Breast epithelium (tissue), 3 donors: ENCODE results near the gene ETFDH.

Source experiments
- POLR2A ChIP-seq: fragments of 450-650 bp; IDR thresholded peaks from one replicate; pipeline ENCODE4 v1.6.1; 2016; ENCODE audit warnings: antibody characterized with exemption, mild to moderate bottlenecking, moderate library complexity
- POLR2AphosphoS5 ChIP-seq, 3 donors: sonication (generic); formaldehyde crosslinking; IDR thresholded peaks; one replicate each; pipeline ENCODE4 v1.6.1; 2017; ENCODE audit warnings: antibody characterized with exemption in 3 of 3
- TF ChIP-seq, protein P1 (sequence below), 3 donors: fragments of 450-650 bp; IDR thresholded peaks; one replicate each; pipeline ENCODE4 v1.5.1; 2016 to 2017; ENCODE audit warnings: antibody characterized with exemption in 3 of 3, mild to moderate bottlenecking in 3 of 3, moderate library complexity in 3 of 3

DNA sequence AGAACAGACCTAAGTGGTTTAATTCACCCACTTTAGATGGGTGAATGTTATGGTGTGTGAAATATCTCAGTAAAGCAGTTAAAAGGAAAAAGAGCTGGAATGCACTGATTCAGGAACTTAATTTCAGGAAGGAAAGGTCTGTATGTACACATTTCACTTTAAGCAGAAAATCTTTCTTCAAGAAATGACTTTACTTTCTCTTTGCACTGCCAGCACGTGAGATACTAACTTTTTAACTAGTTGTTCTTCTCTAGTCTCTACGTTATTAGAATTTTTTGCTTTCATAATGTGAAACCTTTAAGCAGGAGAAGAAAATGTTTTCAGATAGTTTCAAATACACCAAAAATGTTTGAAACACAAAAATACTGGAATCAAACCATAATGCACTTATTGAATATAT is 19.2 kb upstream of the ETFDH start:
- TF ChIP-seq, protein P1, sequence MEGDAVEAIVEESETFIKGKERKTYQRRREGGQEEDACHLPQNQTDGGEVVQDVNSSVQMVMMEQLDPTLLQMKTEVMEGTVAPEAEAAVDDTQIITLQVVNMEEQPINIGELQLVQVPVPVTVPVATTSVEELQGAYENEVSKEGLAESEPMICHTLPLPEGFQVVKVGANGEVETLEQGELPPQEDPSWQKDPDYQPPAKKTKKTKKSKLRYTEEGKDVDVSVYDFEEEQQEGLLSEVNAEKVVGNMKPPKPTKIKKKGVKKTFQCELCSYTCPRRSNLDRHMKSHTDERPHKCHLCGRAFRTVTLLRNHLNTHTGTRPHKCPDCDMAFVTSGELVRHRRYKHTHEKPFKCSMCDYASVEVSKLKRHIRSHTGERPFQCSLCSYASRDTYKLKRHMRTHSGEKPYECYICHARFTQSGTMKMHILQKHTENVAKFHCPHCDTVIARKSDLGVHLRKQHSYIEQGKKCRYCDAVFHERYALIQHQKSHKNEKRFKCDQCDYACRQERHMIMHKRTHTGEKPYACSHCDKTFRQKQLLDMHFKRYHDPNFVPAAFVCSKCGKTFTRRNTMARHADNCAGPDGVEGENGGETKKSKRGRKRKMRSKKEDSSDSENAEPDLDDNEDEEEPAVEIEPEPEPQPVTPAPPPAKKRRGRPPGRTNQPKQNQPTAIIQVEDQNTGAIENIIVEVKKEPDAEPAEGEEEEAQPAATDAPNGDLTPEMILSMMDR (IDR thresholded peaks at IDR 0.05): no peak
- TF ChIP-seq POLR2A (no peak), POLR2AphosphoS5 (IDR thresholded peaks at IDR 0.05) (no peak)
